Endothelial cell of umbilical vein (primary cell): Measurements from ENCODE around the gene FAM120A. TPM values are rescaled to one million over a fixed set of nuclear protein-coding genes. Genes with fewer than 3 reads are reported as not detected.

Source experiments
- BruUV-seq: library from RNA; stranded (reverse); fragments of 400-500 nt; replicated peaks from 2 replicates; lab custom pipeline; 2021; lab: Mats Ljungman, UMichigan
- CTCF ChIA-PET: fragments of 300-600, 350-600 bp; sonication (Branson Sonifier 250); formaldehyde crosslinking; loops from one replicate; lab custom pipeline; 2021; ENCODE audit warnings: antibody characterized with exemption, inconsistent platforms; lab: Charles Lee
- POLR2A ChIA-PET: fragments of 300-600, 350-600 bp; sonication (Branson Sonifier 250); formaldehyde crosslinking; loops from one replicate; lab custom pipeline; 2021; ENCODE audit warnings: antibody characterized with exemption, inconsistent platforms; lab: Charles Lee
- DNase-seq: peaks from one replicate; pipeline ENCODE4 v3.0.0-alpha.2; 2011; ENCODE audit warnings: low read depth, low spot score
- FAIRE-seq: peaks from 2 replicates; lab custom pipeline; 2011; peaks lifted over from hg19 to GRCh38; lab: Jason Lieb, UNC
- H2AFZ ChIP-seq: 2 replicates; pipeline ENCODE4 v1.6.0; 2012; ENCODE audit warnings: low read depth, low read length, control low read depth, inconsistent platforms
- H3K27ac ChIP-seq: 2 replicates; pipeline ENCODE4 v1.5.1; 2011; ENCODE audit warnings: low read depth, mild to moderate bottlenecking, control low read depth, low read length, moderate library complexity; ENCODE audit not compliant: insufficient read depth
- H3K27me3 ChIP-seq, 2 experiments: 2 replicates each; pipeline versions ENCODE4 v1.6.0 to v1.6.1; 2011; ENCODE audit warnings: low read length in 2 of 2, mixed read lengths in 1 of 2; ENCODE audit not compliant: control insufficient read depth in 2 of 2, insufficient read depth in 2 of 2
- H3K36me3 ChIP-seq, 2 experiments: 2 replicates in 1 of 2; 3 replicates in 1 of 2; pipeline ENCODE4 v1.5.1; 2011; ENCODE audit warnings: low read length in 2 of 2, mild to moderate bottlenecking in 1 of 2, moderate library complexity in 1 of 2; ENCODE audit not compliant: control insufficient read depth in 2 of 2, insufficient read depth in 2 of 2; ENCODE audit errors: extremely low read depth in 1 of 2
- H3K4me1 ChIP-seq: 3 replicates; pipeline ENCODE4 v1.5.1; 2011; ENCODE audit warnings: mild to moderate bottlenecking, low read length; ENCODE audit not compliant: control insufficient read depth, insufficient read depth; ENCODE audit errors: extremely low read depth
- H3K4me2 ChIP-seq: 2 replicates; pipeline ENCODE4 v1.6.1; 2011; ENCODE audit warnings: low read length, control low read depth, mixed read lengths; ENCODE audit not compliant: insufficient read depth
- H3K4me3 ChIP-seq, 3 experiments: fragments of 200-600 bp in 1 of 3; sonication (generic), shearing (Covaris generic) in 1 of 3; replicated peaks in 1 of 3; 2 replicates each; pipeline ENCODE4 v1.5.1; 2011 to 2016; ENCODE audit warnings: control low read depth in 3 of 3, low read length in 3 of 3, mild to moderate bottlenecking in 2 of 3, inconsistent platforms in 1 of 3, low read depth in 1 of 3, moderate library complexity in 1 of 3; ENCODE audit not compliant: insufficient read depth in 1 of 3
- H3K79me2 ChIP-seq: 2 replicates; pipeline ENCODE4 v1.6.0; 2012; ENCODE audit warnings: low read length, inconsistent platforms; ENCODE audit not compliant: control insufficient read depth, insufficient read depth
- H3K9ac ChIP-seq: replicated peaks from 2 replicates; pipeline ENCODE3; 2011; ENCODE audit warnings: low read length, control low read depth; ENCODE audit not compliant: insufficient read depth; ENCODE audit errors: extremely low read depth
- H3K9me1 ChIP-seq: replicated peaks from 3 replicates; pipeline ENCODE4 v1.6.0; 2011; ENCODE audit warnings: mild to moderate bottlenecking, low read length; ENCODE audit not compliant: control insufficient read depth, insufficient read depth; ENCODE audit errors: extremely low read depth
- H3K9me3 ChIP-seq: replicated peaks from 2 replicates; pipeline ENCODE4 v1.5.1; 2012; ENCODE audit warnings: low read length, inconsistent platforms; ENCODE audit not compliant: control insufficient read depth, insufficient read depth
- H4K20me1 ChIP-seq: replicated peaks from 2 replicates; pipeline ENCODE3; 2011; ENCODE audit warnings: mild to moderate bottlenecking, low read length; ENCODE audit not compliant: control insufficient read depth, insufficient read depth; ENCODE audit errors: extremely low read depth
- EZH2 ChIP-seq: IDR thresholded peaks from 2 replicates; pipeline ENCODE4 v1.6.1; 2012; ENCODE audit warnings: borderline replicate concordance, low read depth, mild to moderate bottlenecking, moderate library complexity, low read length, inconsistent platforms; ENCODE audit not compliant: severe bottlenecking
- FOS ChIP-seq: IDR thresholded peaks from 2 replicates; pipeline ENCODE4 v1.6.1; 2011; ENCODE audit warnings: mild to moderate bottlenecking, low read length, moderate library complexity, borderline replicate concordance; ENCODE audit not compliant: insufficient read depth
- GATA2 ChIP-seq: IDR thresholded peaks from 2 replicates; pipeline ENCODE4 v1.7.0; 2011; ENCODE audit warnings: low read depth, mild to moderate bottlenecking, moderate library complexity, mixed read lengths, low read length; ENCODE audit not compliant: insufficient read length, insufficient read depth
- JUN ChIP-seq: IDR thresholded peaks from 2 replicates; pipeline ENCODE4 v1.6.1; 2011; ENCODE audit warnings: borderline replicate concordance, low read depth; ENCODE audit not compliant: insufficient read length, insufficient read depth
- MAX ChIP-seq: IDR thresholded peaks from 2 replicates; pipeline ENCODE4 v1.6.1; 2011; ENCODE audit not compliant: insufficient read depth, insufficient read length
- MYC ChIP-seq: IDR thresholded peaks from one replicate; pipeline ENCODE4 v1.6.1; 2011; ENCODE audit warnings: mild to moderate bottlenecking, low read depth, low read length
- POLR2A ChIP-seq: IDR thresholded peaks from 2 replicates; pipeline ENCODE4 v1.6.1; 2012; ENCODE audit warnings: low read depth, mild to moderate bottlenecking, control low read depth, low read length
- POLR2AphosphoS5 ChIP-seq: IDR thresholded peaks from 2 replicates; pipeline ENCODE4 v1.6.1; 2012; ENCODE audit warnings: low read depth, mild to moderate bottlenecking, control low read depth, low read length, moderate library complexity; ENCODE audit not compliant: insufficient read depth
- dilution Hi-C: fragments of 300-500 bp; cut with MboI; formaldehyde crosslinking; loops from one replicate; pipeline ENCODE4 v1.15.0; 2019; ENCODE audit warnings: low sequenced_read_pairs; ENCODE audit not compliant: extremely low pct_ligation_motif_present
- intact Hi-C: fragments of 100-400 bp; cut with micrococcal nuclease; formaldehyde crosslinking; loops from one replicate; pipeline ENCODE4 v1.10.0; 2022
- polyA plus RNA-seq, 4 experiments: library from polyadenylated mRNA; depleted of rRNA in 3 of 4; stranded (reverse) in 3 of 4; unstranded in 1 of 4; fragments of >200 nt; gene quantifications; 2 replicates each; pipeline versions ENCODE4 v1.2.1 to v1.2.3, GENCODE V29; 2011 to 2012; ENCODE audit warnings: missing spikeins in 1 of 4
- total RNA-seq: library from RNA; stranded (reverse); gene quantifications from 2 replicates; pipeline ENCODE4 v1.2.3, GENCODE V29; 2021
- TF ChIP-seq, protein P1 (sequence below), 2 donors: IDR thresholded peaks; 1 replicate in 1 of 2; 2 replicates in 1 of 2; pipeline ENCODE4 v1.5.1; 2011; ENCODE audit warnings: low read length in 2 of 2, mild to moderate bottlenecking in 2 of 2, moderate library complexity in 2 of 2, control low read depth in 1 of 2, inconsistent platforms in 1 of 2, low read depth in 1 of 2; ENCODE audit not compliant: insufficient read depth in 1 of 2; ENCODE audit errors: extremely low read depth in 1 of 2

Gene FAM120A
- total and polyA plus RNA-seq, 2 donors (not counting 3 experiments of a cell fraction or from before 2014, with no cell fraction given): 66.8 to 126 TPM

GRCh38 chr9:93513606-93514005, 62.1 kb downstream of the FAM120A start:
- intact Hi-C loops: no loop called here

More at GRCh38 chr9:93513606-93514005, 62.1 kb downstream of the FAM120A start:
- H3K27ac ChIP-seq: no peak overlapping the region
- no peak overlapping the region for H2AFZ ChIP-seq
- ChIA-PET CTCF (no interaction called here), POLR2A (no interaction called here)
- no peaks in the 10 kb centered on the region for H3K27me3 ChIP-seq
- H3K9ac ChIP-seq: no peak overlapping the region
- H3K4me2 ChIP-seq: no peak overlapping the region
- dilution Hi-C loops: no loop called here
- no peak for FAIRE-seq
- H3K4me3 ChIP-seq: no peak overlapping the region
- H4K20me1 ChIP-seq: no peaks in the 10 kb centered on the region
- peaks cover 70% of the 10 kb centered on the region for H3K79me2 ChIP-seq
- no peaks in the 10 kb centered on the region for H3K4me1 ChIP-seq
- BruUV-seq: no TSS peak
- DNase-seq: no peak
- H3K9me3 ChIP-seq: no peaks in the 10 kb centered on the region
- H3K36me3 ChIP-seq: peaks cover 0 to 2% of the 10 kb centered on the region in 2 experiments
- H3K9me1 ChIP-seq: no peaks in the 10 kb centered on the region
- TF ChIP-seq EZH2 (no peak), JUN (no peak), POLR2AphosphoS5 (no peak), POLR2A (no peak), FOS (no peak), GATA2 (no peak), MAX (no peak), MYC (no peak)
- TF ChIP-seq, protein P1, sequence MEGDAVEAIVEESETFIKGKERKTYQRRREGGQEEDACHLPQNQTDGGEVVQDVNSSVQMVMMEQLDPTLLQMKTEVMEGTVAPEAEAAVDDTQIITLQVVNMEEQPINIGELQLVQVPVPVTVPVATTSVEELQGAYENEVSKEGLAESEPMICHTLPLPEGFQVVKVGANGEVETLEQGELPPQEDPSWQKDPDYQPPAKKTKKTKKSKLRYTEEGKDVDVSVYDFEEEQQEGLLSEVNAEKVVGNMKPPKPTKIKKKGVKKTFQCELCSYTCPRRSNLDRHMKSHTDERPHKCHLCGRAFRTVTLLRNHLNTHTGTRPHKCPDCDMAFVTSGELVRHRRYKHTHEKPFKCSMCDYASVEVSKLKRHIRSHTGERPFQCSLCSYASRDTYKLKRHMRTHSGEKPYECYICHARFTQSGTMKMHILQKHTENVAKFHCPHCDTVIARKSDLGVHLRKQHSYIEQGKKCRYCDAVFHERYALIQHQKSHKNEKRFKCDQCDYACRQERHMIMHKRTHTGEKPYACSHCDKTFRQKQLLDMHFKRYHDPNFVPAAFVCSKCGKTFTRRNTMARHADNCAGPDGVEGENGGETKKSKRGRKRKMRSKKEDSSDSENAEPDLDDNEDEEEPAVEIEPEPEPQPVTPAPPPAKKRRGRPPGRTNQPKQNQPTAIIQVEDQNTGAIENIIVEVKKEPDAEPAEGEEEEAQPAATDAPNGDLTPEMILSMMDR (IDR thresholded peaks at IDR 0.05; ENCODE audit: extremely low read depth in 1 of 2, insufficient read depth in 1 of 2, low read depth in 1 of 2, low read length in 2 of 2): no peak
